Vagina (tissue), 2 donors: ENCODE results near the gene PDE4D.

ENCODE experiments used
- CTCF ChIP-seq, 3 experiments: fragments of 450-650 bp in 2 of 3; fragments of 200-600 bp in 1 of 3; sonication (generic) in 1 of 3; IDR thresholded peaks; one replicate each; pipeline ENCODE4 v1.5.1; 2017 to 2019; ENCODE audit warnings: antibody characterized with exemption in 3 of 3, mild to moderate bottlenecking in 2 of 3, moderate library complexity in 2 of 3
- POLR2A ChIP-seq, 2 donors: fragments of 450-650 bp; IDR thresholded peaks; one replicate each; pipeline ENCODE4 v1.6.1; 2017; ENCODE audit warnings: antibody characterized with exemption in 2 of 2, mild to moderate bottlenecking in 2 of 2, moderate library complexity in 2 of 2
- POLR2AphosphoS5 ChIP-seq, 2 donors: sonication (generic); formaldehyde crosslinking; IDR thresholded peaks; one replicate each; pipeline ENCODE4 v1.9.0; 2017; ENCODE audit warnings: antibody characterized with exemption in 2 of 2, mild to moderate bottlenecking in 2 of 2, low read depth in 1 of 2; ENCODE audit not compliant: insufficient read depth in 1 of 2

- TF ChIP-seq CTCF (IDR thresholded peaks at IDR 0.05) (no peak), POLR2A (IDR thresholded peaks at IDR 0.05) (no peak), POLR2AphosphoS5 (IDR thresholded peaks at IDR 0.05; ENCODE audit: insufficient read depth in 1 of 2, low read depth in 1 of 2) (no peak)
Measured at GRCh38 chr5:59711310-59711709, 182.2 kb downstream of the PDE4D start.
